Middle frontal gyrus (tissue), 1 donor: ENCODE results near the gene MKI67.
A peak's percentile ranks its signal among the peaks of the same experiment; 100 is the strongest.

Experiments
- DNase-seq: peaks from one replicate; pipeline ENCODE4 v3.0.0-alpha.2; 2015; ENCODE audit warnings: low spot score; ENCODE audit errors: extremely low spot score

The MKI67 gene

GRCh38 chr10:128065881-128066534 is 60.2 kb downstream of the MKI67 start:
- no peak for DNase-seq

- DNase-seq = no peak
These were observed 61.1 kb downstream of the MKI67 start for GRCh38 chr10:128064970-128065580.

GRCh38 chr10:128064108-128064969 is 61.9 kb downstream of the MKI67 start:
- peak; percentile 75 for DNase-seq

GRCh38 chr10:128063736-128064107 is 62.5 kb downstream of the MKI67 start:
- no peak for DNase-seq

- DNase-seq = no peak
These were observed 63.2 kb downstream of the MKI67 start for GRCh38 chr10:128062881-128063563.

- no peak for DNase-seq
These were observed 63.8 kb downstream of the MKI67 start for GRCh38 chr10:128062331-128062880.

GRCh38 chr10:128061306-128062300 is 64.6 kb downstream of the MKI67 start:
- no peak for DNase-seq

GRCh38 chr10:128060341-128061250 is 65.6 kb downstream of the MKI67 start:
- DNase-seq = no peak

- no peak for DNase-seq
These were observed 66.3 kb downstream of the MKI67 start for GRCh38 chr10:128059982-128060293.

GRCh38 chr10:128059266-128059981 is 66.8 kb downstream of the MKI67 start:
- DNase-seq = no peak

- no peak for DNase-seq
These were observed 67.5 kb downstream of the MKI67 start for GRCh38 chr10:128058750-128059134.

- DNase-seq = no peak
These were observed 68.0 kb downstream of the MKI67 start for GRCh38 chr10:128058106-128058749.

GRCh38 chr10:128056303-128057050 is 69.7 kb downstream of the MKI67 start:
- DNase-seq = no peak

- no peak for DNase-seq
These were observed 71.0 kb downstream of the MKI67 start for GRCh38 chr10:128055061-128055868.

GRCh38 chr10:128054163-128054970 is 71.9 kb downstream of the MKI67 start:
- no peak for DNase-seq

GRCh38 chr10:128053356-128053755 is 72.9 kb downstream of the MKI67 start:
- DNase-seq = no peak
